Fibroblast of mammary gland (primary cell): ENCODE measurements around the gene DNAJA4.

ENCODE experiments used
- DNase-seq: peaks from one replicate; pipeline ENCODE4 v3.0.0-alpha.2; 2010; ENCODE audit warnings: low read depth
- H3K4me3 ChIP-seq: 2 replicates; pipeline ENCODE4 v1.5.1; 2011; ENCODE audit warnings: low read depth, mild to moderate bottlenecking, low read length, moderate library complexity; ENCODE audit not compliant: control insufficient read depth
- CTCF ChIP-seq: conservative IDR thresholded peaks from 2 replicates; pipeline ENCODE4 v1.5.1; 2011; ENCODE audit warnings: low read depth, low read length, inconsistent platforms; ENCODE audit not compliant: control insufficient read depth, insufficient read depth

Gene DNAJA4

GRCh38 chr15:78255421-78256043 is 8.8 kb upstream of the DNAJA4 start:
- no peak for DNase-seq
- H3K4me3 ChIP-seq: no peak overlapping the region
- TF ChIP-seq CTCF: no peak

GRCh38 chr15:78256044-78256437 is 8.3 kb upstream of the DNAJA4 start:
- no peak for DNase-seq
- H3K4me3 ChIP-seq: no peak overlapping the region
- TF ChIP-seq CTCF: no peak

- TF ChIP-seq CTCF: no peak
- H3K4me3 ChIP-seq: no peak overlapping the region
- no peak for DNase-seq
Measured at GRCh38 chr15:78257681-78258080, 6.7 kb upstream of the DNAJA4 start.

- DNase-seq: no peak
- no peak overlapping the region for H3K4me3 ChIP-seq
- TF ChIP-seq CTCF: no peak
Measured at GRCh38 chr15:78259232-78259631, 5.1 kb upstream of the DNAJA4 start.

GRCh38 chr15:78260489-78260888 is 3.9 kb upstream of the DNAJA4 start:
- no peak for TF ChIP-seq CTCF
- H3K4me3 ChIP-seq: no peak overlapping the region
- DNase-seq: no peak

GRCh38 chr15:78261062-78261461 is 3.3 kb upstream of the DNAJA4 start:
- TF ChIP-seq CTCF: no peak
- no peak overlapping the region for H3K4me3 ChIP-seq
- DNase-seq: no peak

GRCh38 chr15:78263351-78263781 is 996 bp upstream of the DNAJA4 start:
- no peak for DNase-seq
- H3K4me3 ChIP-seq: no peak overlapping the region
- no peak for TF ChIP-seq CTCF
